Panc1 (cell line): ENCODE data around the gene CCL28.

Source experiments
- CTCF ChIP-seq: fragments of 450-650 bp; IDR thresholded peaks from 2 replicates; pipeline ENCODE4 v1.5.1; 2017; ENCODE audit warnings: mild to moderate bottlenecking
- SIN3A ChIP-seq: IDR thresholded peaks from 2 replicates; pipeline ENCODE4 v1.6.1; 2012; ENCODE audit warnings: low read depth, mild to moderate bottlenecking, low read length, moderate library complexity, borderline replicate concordance; ENCODE audit not compliant: insufficient read depth

DNA sequence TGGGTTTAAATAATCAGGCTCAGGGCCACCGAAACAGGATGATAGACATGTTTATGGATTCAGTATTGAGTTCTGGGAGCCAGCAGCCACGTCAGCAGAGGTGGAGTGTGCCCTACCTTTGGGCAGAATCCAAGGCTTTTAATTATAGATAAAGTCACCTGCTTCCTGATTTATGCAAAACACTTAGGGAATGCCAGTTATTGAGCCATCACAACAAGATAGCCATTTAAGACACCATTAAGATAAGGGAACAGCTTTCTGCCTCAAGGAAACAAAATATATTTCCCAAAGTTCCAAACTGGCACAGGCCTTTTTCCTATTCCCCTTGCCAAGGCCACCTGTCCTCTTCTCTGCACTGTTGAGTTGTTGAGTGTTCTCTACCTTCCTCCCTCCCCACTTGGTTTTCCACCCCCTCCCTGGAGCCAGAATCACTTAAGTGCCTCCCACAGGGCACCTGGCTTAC is 2.4 kb downstream of the CCL28 start:
- no peak for TF ChIP-seq CTCF
- no peak for TF ChIP-seq SIN3A
